ENCODE results near the gene ZNRF1. TPM values are rescaled to one million over a fixed set of nuclear protein-coding genes. Genes with fewer than 3 reads are reported as not detected.

The ZNRF1 gene
- total and polyA plus RNA-seq, 11 donors: 12.8 to 43.3 (median 23.2) TPM

DNA sequence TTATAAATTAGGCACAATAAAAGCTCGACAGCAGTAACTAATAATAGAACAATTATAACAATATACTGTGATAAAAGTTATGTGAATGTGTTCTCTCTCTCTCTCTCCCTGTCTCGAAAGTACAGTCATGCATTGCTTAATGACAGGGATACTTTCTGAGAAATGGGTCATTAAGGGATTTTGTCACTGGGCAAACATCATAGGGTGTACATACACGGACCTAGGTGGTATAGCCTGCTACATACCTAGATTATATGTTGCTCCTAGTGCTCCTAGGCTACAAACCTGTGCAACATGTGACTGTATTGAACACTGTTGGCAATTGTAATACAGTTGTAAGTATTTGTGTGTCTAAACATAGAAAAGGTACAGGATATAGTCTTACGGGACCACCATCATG, 6.9 kb downstream of the ZNRF1 start:
- Histone ChIP-seq H3K9me3 (no peaks in the 10 kb centered on the region), H3K36me3 (no peaks in the 10 kb centered on the region), H3K4me1 (peaks cover 1 to 59% (median 25%) of the 10 kb centered on the region in 12 donors), H3K27ac (peak overlapping the region in 1 of 12 donors; percentile 0), H3K27me3 (no peaks in the 10 kb centered on the region), H3K4me3 (no peak overlapping the region)
- no peak for DNase-seq
- 66 to 78% (median 73%) methylated on average over 4 of the region's 4 CpGs for WGBS, 4 donors
- ATAC-seq: no peak
- intact Hi-C loops (cut with DNase I): loop anchor here in 1 of 10 donors (5.0 to 10.0 kb wide), 2 partner anchors 37 to 59 kb away; no protein-coding TSS in a partner anchor
- no peak for TF ChIP-seq CTCF (IDR thresholded peaks at IDR 0.05)
- TF ChIP-seq POLR2A (IDR thresholded peaks at IDR 0.05): no peak

- Histone ChIP-seq H3K4me1 (peaks cover 0 to 59% (median 25%) of the 10 kb centered on the region in 12 donors), H3K36me3 (no peaks in the 10 kb centered on the region), H3K27ac (peak overlapping the region in 1 of 12 donors; percentile 2), H3K4me3 (no peak overlapping the region), H3K9me3 (no peaks in the 10 kb centered on the region), H3K27me3 (no peaks in the 10 kb centered on the region)
- intact Hi-C loops (cut with DNase I): loop anchor here in 1 of 10 donors (5.0 to 10.0 kb wide), 2 partner anchors 35 to 57 kb away; no protein-coding TSS in a partner anchor
- 65 to 73% (median 66%) methylated on average over 1 of the region's 1 CpG for WGBS, 4 donors
- no peak for DNase-seq
- ATAC-seq: no peak
- no peak for TF ChIP-seq CTCF (IDR thresholded peaks at IDR 0.05)
- TF ChIP-seq POLR2A (IDR thresholded peaks at IDR 0.05): no peak
Measured at GRCh38 chr16:75007443-75007842, 8.6 kb downstream of the ZNRF1 start.

DNA sequence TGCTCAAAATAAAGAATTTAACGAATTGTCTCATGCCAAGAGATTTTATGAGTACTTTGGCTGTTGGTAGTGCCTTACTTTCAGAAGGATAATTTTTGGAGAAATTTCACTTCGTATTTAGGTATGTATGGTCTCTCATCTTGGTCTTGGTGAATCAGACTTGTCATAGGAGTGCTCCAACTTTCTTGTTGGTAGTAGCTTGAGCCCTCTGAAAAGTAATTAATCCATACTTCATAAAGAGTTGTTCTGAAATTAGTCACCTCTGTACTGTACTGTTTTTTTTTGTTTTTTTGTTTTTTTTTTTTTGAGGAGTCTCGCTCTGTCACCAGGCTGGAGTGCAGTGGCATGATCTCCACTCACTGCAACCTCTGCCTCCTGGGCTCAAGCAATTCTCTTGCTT, 11.6 kb downstream of the ZNRF1 start:
- DNase-seq (no peak), ATAC-seq (no peak)
- intact Hi-C loops (cut with DNase I): loop anchor here in 2 of 10 donors (5.0 kb wide), 1 partner anchor 37 kb away; no protein-coding TSS in a partner anchor
- no peaks in the 10 kb centered on the region for H3K9me3 ChIP-seq
- peaks cover 5 to 51% (median 35%) of the 10 kb centered on the region in 12 donors for H3K4me1 ChIP-seq
- H3K27me3 ChIP-seq: no peaks in the 10 kb centered on the region
- H3K36me3 ChIP-seq: no peaks in the 10 kb centered on the region
- H3K27ac ChIP-seq: peak overlapping the region in 1 of 12 donors; percentile 82
- TF ChIP-seq CTCF (IDR thresholded peaks at IDR 0.05): no peak
- TF ChIP-seq POLR2A (IDR thresholded peaks at IDR 0.05): no peak
- WGBS, 4 donors: 57 to 75% (median 66%) methylated on average over 3 of the region's 3 CpGs
- H3K4me3 ChIP-seq: no peak overlapping the region

- TF ChIP-seq CTCF (IDR thresholded peaks at IDR 0.05) (no peak), POLR2A (IDR thresholded peaks at IDR 0.05) (no peak)
Measured at GRCh38 chr16:75011634-75012307, 12.9 kb downstream of the ZNRF1 start.

More at GRCh38 chr16:75011634-75012307, 12.9 kb downstream of the ZNRF1 start:
- peaks cover 5 to 44% (median 37%) of the 10 kb centered on the region in 12 donors for H3K4me1 ChIP-seq
- H3K27me3 ChIP-seq: no peaks in the 10 kb centered on the region
- H3K27ac ChIP-seq: peak overlapping the region; percentile 45 to 86 (median 80)
- DNase-seq: peak in 1 of 5 donors; percentile 32
- 15 to 32% (median 20%) methylated on average over 3 of the region's 3 CpGs for WGBS, 4 donors
- peak; percentile 20 to 88 (median 86) for ATAC-seq
- H3K36me3 ChIP-seq: no peaks in the 10 kb centered on the region
- peak overlapping the region in 3 of 12 donors; percentile 3 to 10 (median 9) for H3K4me3 ChIP-seq
- no peaks in the 10 kb centered on the region for H3K9me3 ChIP-seq
- intact Hi-C loops (cut with DNase I): loop anchor here in 2 of 10 donors (5.0 kb wide), 1 partner anchor 36 kb away; no protein-coding TSS in a partner anchor

All from heart left ventricle (tissue), 16 donors.